Epidermal melanocyte (primary cell): Measurements from ENCODE around the gene ZNF561.
"Not testable (repeated sequence)": the region's sequence is repeated elsewhere in the genome, so short reads cannot be mapped to it uniquely, and the experiment has no call there.

Experiments used
- DNase-seq: peaks from one replicate; pipeline ENCODE4 v3.0.0; 2011; ENCODE audit warnings: low spot score; ENCODE audit not compliant: insufficient read length

The ZNF561 gene

GRCh38 chr19:9621156-9622037, at the start of gene ZNF561:
Gene ZNF561 (minus strand): TSS chr19:9621232. CDS start chr19:9619456, 1,776 bp downstream.
- peak; percentile 63 for DNase-seq

- no peak for DNase-seq
Measured at GRCh38 chr19:9668544-9668943, 47.5 kb upstream of the ZNF561 start.

GRCh38 chr19:9667898-9668297, 46.9 kb upstream of the ZNF561 start:
- DNase-seq: no peak

GRCh38 chr19:9658769-9659168, 37.7 kb upstream of the ZNF561 start:
- no peak for DNase-seq

GRCh38 chr19:9653066-9653555, 32.1 kb upstream of the ZNF561 start:
- not testable (repeated sequence) for DNase-seq

- not testable (repeated sequence) for DNase-seq
Measured at GRCh38 chr19:9651464-9651863, 30.4 kb upstream of the ZNF561 start.

- no peak for DNase-seq
Measured at GRCh38 chr19:9650345-9650744, 29.3 kb upstream of the ZNF561 start.

- no peak for DNase-seq
Measured at GRCh38 chr19:9645472-9645871, 24.4 kb upstream of the ZNF561 start.

GRCh38 chr19:9644472-9644871, 23.4 kb upstream of the ZNF561 start:
- no peak for DNase-seq

GRCh38 chr19:9641810-9642209, 20.8 kb upstream of the ZNF561 start:
- no peak for DNase-seq

GRCh38 chr19:9640956-9641355, 19.9 kb upstream of the ZNF561 start:
- no peak for DNase-seq

GRCh38 chr19:9636018-9636417, 15.0 kb upstream of the ZNF561 start:
- no peak for DNase-seq

GRCh38 chr19:9627856-9628255, 6.8 kb upstream of the ZNF561 start:
- DNase-seq: no peak

- DNase-seq: no peak
Measured at GRCh38 chr19:9622531-9622930, 1.5 kb upstream of the ZNF561 start.

GRCh38 chr19:9620842-9621155, 233 bp downstream of the ZNF561 start:
- no peak for DNase-seq

GRCh38 chr19:9615844-9616243, 5.2 kb downstream of the ZNF561 start:
- no peak for DNase-seq

GRCh38 chr19:9610484-9611113, 10.4 kb downstream of the ZNF561 start:
- no peak for DNase-seq

- DNase-seq: no peak
Measured at GRCh38 chr19:9608912-9609311, 12.1 kb downstream of the ZNF561 start.

GRCh38 chr19:9597027-9597426, 24.0 kb downstream of the ZNF561 start:
- no peak for DNase-seq

GRCh38 chr19:9586764-9587163, 34.3 kb downstream of the ZNF561 start:
- no peak for DNase-seq

GRCh38 chr19:9584073-9584833, 36.8 kb downstream of the ZNF561 start, which contains the start of gene ZNF121:
Gene ZNF121 (minus strand): TSS chr19:9584504. CDS start chr19:9568097, 16,407 bp downstream.
- DNase-seq: peak; percentile 79
